ENCODE measurements around the gene BTBD9.

The BTBD9 gene

GRCh38 chr6:38354037-38354381 lies 285.7 kb downstream of the BTBD9 start:
- no peak for TF ChIP-seq CTCF (IDR thresholded peaks at IDR 0.05)

GRCh38 chr6:38353310-38354036 lies 286.3 kb downstream of the BTBD9 start:
- no peak for TF ChIP-seq CTCF (IDR thresholded peaks at IDR 0.05)

- TF ChIP-seq CTCF (IDR thresholded peaks at IDR 0.05), result no peak
These were observed 287.1 kb downstream of the BTBD9 start for GRCh38 chr6:38352636-38353035.

- TF ChIP-seq CTCF (IDR thresholded peaks at IDR 0.05), result no peak
These were observed 288.8 kb downstream of the BTBD9 start for GRCh38 chr6:38350942-38351341.

GRCh38 chr6:38350220-38350619 lies 289.5 kb downstream of the BTBD9 start:
- TF ChIP-seq CTCF (IDR thresholded peaks at IDR 0.05), result no peak

GRCh38 chr6:38349795-38350194 lies 289.9 kb downstream of the BTBD9 start:
- no peak for TF ChIP-seq CTCF (IDR thresholded peaks at IDR 0.05)

- TF ChIP-seq CTCF (IDR thresholded peaks at IDR 0.05), result no peak
These were observed 290.5 kb downstream of the BTBD9 start for GRCh38 chr6:38349221-38349620.

GRCh38 chr6:38348371-38348770 lies 291.4 kb downstream of the BTBD9 start:
- no peak for TF ChIP-seq CTCF (IDR thresholded peaks at IDR 0.05)
